Transverse colon (tissue), 4 donors: Measurements from ENCODE around the gene PPP1R1B. TPM values are rescaled to one million over a fixed set of nuclear protein-coding genes. Genes with fewer than 3 reads are reported as not detected.

Experiments
- DNase-seq: peaks from one replicate; pipeline ENCODE4 v3.0.0-alpha.2; 2019
- H3K27ac ChIP-seq, 4 donors: fragments of 200-600 bp; sonication (generic); 2 replicates each; pipeline ENCODE4 v1.5.1; 2016 to 2018; ENCODE audit warnings: inconsistent platforms in 4 of 4
- H3K27me3 ChIP-seq: fragments of 200-600 bp; sonication (generic); 2 replicates; pipeline ENCODE4 v1.5.1; 2017; ENCODE audit warnings: inconsistent platforms
- H3K36me3 ChIP-seq, 4 donors: fragments of 200-600 bp; sonication (generic); 2 replicates each; pipeline ENCODE4 v1.5.1; 2017 to 2019; ENCODE audit warnings: inconsistent platforms in 4 of 4
- H3K4me1 ChIP-seq, 4 donors: fragments of 200-600 bp; sonication (generic); 2 replicates each; pipeline ENCODE4 v1.5.1; 2017 to 2020; ENCODE audit warnings: inconsistent platforms in 4 of 4
- H3K4me3 ChIP-seq, 4 donors: fragments of 200-600 bp; sonication (generic); 1 replicate in 1 of 4; 2 replicates in 3 of 4; pipeline versions ENCODE4 v1.5.1 to v1.6.1; 2017 to 2019; ENCODE audit warnings: inconsistent platforms in 4 of 4
- H3K9me3 ChIP-seq, 2 donors: fragments of 200-600 bp; sonication (generic); 2 replicates each; pipeline ENCODE4 v1.5.1; 2017 to 2019; ENCODE audit warnings: inconsistent platforms in 2 of 2
- EP300 ChIP-seq: sonication (generic); formaldehyde crosslinking; IDR thresholded peaks from one replicate; pipeline ENCODE4 v1.6.1; 2017; ENCODE audit warnings: antibody characterized with exemption, low read depth
- POLR2A ChIP-seq: fragments of 450-650 bp; IDR thresholded peaks from one replicate; pipeline ENCODE4 v1.6.1; 2016; ENCODE audit warnings: antibody characterized with exemption, mild to moderate bottlenecking, moderate library complexity
- POLR2AphosphoS5 ChIP-seq, 3 donors: sonication (generic); formaldehyde crosslinking; IDR thresholded peaks; one replicate each; pipeline ENCODE4 v1.6.1; 2016; ENCODE audit warnings: antibody characterized with exemption in 3 of 3
- WGBS, 2 donors: methylation state at CpG; one replicate each; pipeline ENCODE4 v1.1.5; 2018; ENCODE audit warnings: low coverage in 1 of 2; 5-methylcytosine and 5-hydroxymethylcytosine counted together
- in situ Hi-C, 4 donors: fragments of 200-750 bp; cut with MboI; loops; one replicate each; pipeline versions ENCODE4 v1.15.0 to v1.15.1; 2017; ENCODE audit warnings: low sequenced_read_pairs in 3 of 4, low pct_ligation_motif_present in 1 of 4, low pct_unique_long_range_greater_than_20kb in 1 of 4
- intact Hi-C: fragments of 100-400 bp; cut with DNase I; formaldehyde crosslinking; loops from one replicate; pipeline ENCODE4 v1.15.1; 2023; ENCODE audit warnings: low total_unique reads
- total RNA-seq, 4 donors: library from RNA; depleted of rRNA; stranded (reverse); fragments of >200 nt; gene quantifications; one replicate each; pipeline ENCODE4 v1.1.0, GENCODE V29; 2016
- TF ChIP-seq, protein P1 (sequence below), 5 experiments: fragments of 200-600 bp in 3 of 5; fragments of 450-650 bp in 2 of 5; sonication (generic) in 3 of 5; IDR thresholded peaks; 1 replicate in 2 of 5; 2 replicates in 3 of 5; pipeline ENCODE4 v1.5.1; 2016 to 2017; ENCODE audit warnings: antibody characterized with exemption in 5 of 5, inconsistent platforms in 3 of 5, mild to moderate bottlenecking in 2 of 5, moderate library complexity in 1 of 5

Gene PPP1R1B
- total RNA-seq, 4 donors from 2014 or later = 125 to 509 (median 223) TPM

DNA sequence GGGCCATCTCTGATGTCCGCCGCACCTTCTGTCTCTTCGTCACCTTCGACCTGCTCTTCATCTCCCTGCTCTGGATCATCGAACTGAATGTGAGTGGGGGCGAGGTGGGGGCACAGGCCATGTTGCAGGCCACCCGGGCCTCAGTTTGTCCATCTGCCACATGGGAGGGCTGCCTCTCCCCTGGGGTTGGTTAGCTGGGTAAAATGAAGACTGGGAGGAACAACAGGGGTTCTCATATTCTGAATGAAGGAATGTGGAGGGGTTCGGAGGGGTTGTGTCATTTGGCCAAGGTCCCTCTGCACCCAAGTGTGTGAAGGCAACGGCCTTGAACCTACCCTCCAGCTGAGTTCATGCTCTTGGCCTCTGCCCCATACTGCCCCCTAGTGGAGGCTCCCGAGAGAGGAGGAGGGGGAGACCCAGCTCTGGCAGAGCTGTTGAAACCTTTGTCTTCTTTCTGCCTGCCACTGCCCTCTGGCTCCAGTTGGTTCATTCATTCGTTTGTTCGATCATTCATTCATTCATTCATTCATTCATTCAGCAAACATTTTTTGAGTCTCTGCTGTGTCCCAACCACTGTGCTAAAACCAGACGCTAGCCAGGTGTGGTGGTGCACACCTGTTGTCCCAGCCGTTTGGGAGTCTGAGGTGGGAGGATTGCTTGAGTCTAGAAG lies 27.0 kb downstream of the PPP1R1B start:
- intact Hi-C loops (loop anchor here (10.0 kb wide), 1 partner anchor 69 kb away; no protein-coding TSS in a partner anchor), in situ Hi-C loops (no loop called here)
- Histone ChIP-seq H3K4me3 (no peak overlapping the region), H3K9me3 (no peaks in the 10 kb centered on the region), H3K4me1 (peaks cover 12 to 38% (median 26%) of the 10 kb centered on the region in 4 donors), H3K27me3 (no peaks in the 10 kb centered on the region), H3K27ac (peak overlapping the region in 3 of 4 donors; percentile 71 to 84 (median 77)), H3K36me3 (peaks cover 0 to 11% (median 4%) of the 10 kb centered on the region in 4 donors)
- DNase-seq = peak; percentile 85
- 14 to 59% methylated on average over 2 to 14 of the region's 14 CpGs for WGBS, 2 donors
- TF ChIP-seq EP300 (no peak), POLR2AphosphoS5 (IDR thresholded peaks at IDR 0.05) (peak in 1 of 3 donors; percentile 9)
- TF ChIP-seq, protein P1, sequence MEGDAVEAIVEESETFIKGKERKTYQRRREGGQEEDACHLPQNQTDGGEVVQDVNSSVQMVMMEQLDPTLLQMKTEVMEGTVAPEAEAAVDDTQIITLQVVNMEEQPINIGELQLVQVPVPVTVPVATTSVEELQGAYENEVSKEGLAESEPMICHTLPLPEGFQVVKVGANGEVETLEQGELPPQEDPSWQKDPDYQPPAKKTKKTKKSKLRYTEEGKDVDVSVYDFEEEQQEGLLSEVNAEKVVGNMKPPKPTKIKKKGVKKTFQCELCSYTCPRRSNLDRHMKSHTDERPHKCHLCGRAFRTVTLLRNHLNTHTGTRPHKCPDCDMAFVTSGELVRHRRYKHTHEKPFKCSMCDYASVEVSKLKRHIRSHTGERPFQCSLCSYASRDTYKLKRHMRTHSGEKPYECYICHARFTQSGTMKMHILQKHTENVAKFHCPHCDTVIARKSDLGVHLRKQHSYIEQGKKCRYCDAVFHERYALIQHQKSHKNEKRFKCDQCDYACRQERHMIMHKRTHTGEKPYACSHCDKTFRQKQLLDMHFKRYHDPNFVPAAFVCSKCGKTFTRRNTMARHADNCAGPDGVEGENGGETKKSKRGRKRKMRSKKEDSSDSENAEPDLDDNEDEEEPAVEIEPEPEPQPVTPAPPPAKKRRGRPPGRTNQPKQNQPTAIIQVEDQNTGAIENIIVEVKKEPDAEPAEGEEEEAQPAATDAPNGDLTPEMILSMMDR (IDR thresholded peaks at IDR 0.05) = peak; percentile 69 to 88 (median 81)

DNA sequence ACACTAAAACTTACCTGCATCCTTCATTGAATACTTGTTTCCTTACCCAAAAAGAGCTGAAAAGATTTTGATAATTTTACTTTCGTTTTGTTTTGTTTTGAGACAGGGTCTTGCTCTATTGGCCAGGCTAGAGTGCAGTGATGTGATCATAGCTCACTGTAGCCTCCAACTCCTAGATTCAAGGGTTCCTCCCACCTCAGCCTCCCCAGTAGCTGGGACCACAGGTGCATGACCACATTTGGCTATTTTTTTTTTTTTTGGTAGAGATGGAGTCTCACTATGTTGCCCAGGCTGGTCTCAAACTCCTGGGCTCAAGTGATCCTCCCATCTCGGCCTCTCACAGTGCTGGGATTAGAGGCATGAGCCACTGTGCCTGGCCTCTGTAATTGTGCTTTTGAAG lies 28.4 kb downstream of the PPP1R1B start:
- H3K27me3 ChIP-seq = no peaks in the 10 kb centered on the region
- peaks cover 12 to 42% (median 26%) of the 10 kb centered on the region in 4 donors for H3K4me1 ChIP-seq
- WGBS, 2 donors = 83 to 88% methylated on average over 1 to 2 of the region's 2 CpGs
- no peak for DNase-seq
- intact Hi-C loops = loop anchor here (10.0 kb wide), 1 partner anchor 70 kb away; no protein-coding TSS in a partner anchor
- in situ Hi-C loops = no loop called here
- no peaks in the 10 kb centered on the region for H3K9me3 ChIP-seq
- peaks cover 0 to 15% (median 4%) of the 10 kb centered on the region in 4 donors for H3K36me3 ChIP-seq
- no peak overlapping the region for H3K27ac ChIP-seq
- TF ChIP-seq, protein P1 (IDR thresholded peaks at IDR 0.05) = no peak
- TF ChIP-seq POLR2AphosphoS5 (IDR thresholded peaks at IDR 0.05) (no peak), POLR2A (no peak), EP300 (no peak)
- no peak overlapping the region for H3K4me3 ChIP-seq

DNA sequence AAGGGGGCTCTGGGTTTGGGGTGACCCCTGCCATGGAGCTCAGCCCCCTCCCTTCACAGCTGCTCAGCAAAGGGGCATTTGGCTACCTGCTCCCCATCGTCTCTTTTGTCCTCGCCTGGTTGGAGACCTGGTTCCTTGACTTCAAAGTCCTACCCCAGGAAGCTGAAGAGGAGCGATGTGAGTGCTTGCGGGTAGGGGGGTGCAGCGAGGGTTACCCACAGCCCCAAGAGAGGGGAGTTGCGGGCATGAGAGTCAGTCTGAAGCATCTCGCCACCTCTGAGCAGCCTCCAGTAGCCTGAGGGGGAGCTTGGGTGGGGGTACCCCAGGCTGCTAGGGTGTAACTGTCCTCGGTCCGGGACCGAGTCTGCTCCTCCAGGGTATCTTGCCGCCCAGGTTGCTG lies 31.6 kb downstream of the PPP1R1B start:
- intact Hi-C loops = loop anchor here (10.0 kb wide), 1 partner anchor 74 kb away; no protein-coding TSS in a partner anchor
- H3K27ac ChIP-seq = peak overlapping the region in 1 of 4 donors; percentile 48
- peaks cover 0 to 18% (median 8%) of the 10 kb centered on the region in 4 donors for H3K36me3 ChIP-seq
- 91% methylated on average over 11 of the region's 11 CpGs; no CpG with 5 or more reads in 1 of the 2 donors for WGBS, 2 donors
- DNase-seq = no peak
- in situ Hi-C loops = no loop called here
- no peak overlapping the region for H3K4me3 ChIP-seq
- H3K4me1 ChIP-seq = peaks cover 17 to 32% (median 20%) of the 10 kb centered on the region in 4 donors
- H3K27me3 ChIP-seq = no peaks in the 10 kb centered on the region
- TF ChIP-seq POLR2A (no peak), POLR2AphosphoS5 (IDR thresholded peaks at IDR 0.05) (no peak), EP300 (no peak)
- TF ChIP-seq, protein P1 (IDR thresholded peaks at IDR 0.05) = no peak
- H3K9me3 ChIP-seq = no peaks in the 10 kb centered on the region

DNA sequence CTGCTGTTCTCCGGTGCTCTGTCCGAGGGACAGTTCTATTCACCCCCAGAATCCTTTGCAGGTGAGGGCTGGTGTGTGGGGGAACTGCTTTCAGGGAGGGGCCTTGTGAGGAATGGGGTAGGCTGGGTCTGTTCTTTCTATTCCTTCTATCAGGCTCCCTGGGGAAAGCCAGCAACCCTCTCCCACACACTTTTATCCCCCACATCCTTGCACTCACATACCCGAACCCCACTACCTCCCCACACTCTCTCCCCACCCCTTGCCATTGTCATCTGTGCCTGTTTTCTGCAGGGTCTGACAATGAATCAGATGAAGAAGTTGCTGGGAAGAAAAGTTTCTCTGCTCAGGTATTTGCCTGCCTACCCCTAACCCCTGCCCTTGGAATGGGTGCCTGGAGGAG lies 32.0 kb downstream of the PPP1R1B start:
- 92% methylated on average over 3 of the region's 3 CpGs; no CpG with 5 or more reads in 1 of the 2 donors for WGBS, 2 donors

More for the DNA sequence above, 32.0 kb downstream of the PPP1R1B start:
- Histone ChIP-seq H3K27me3 (no peaks in the 10 kb centered on the region), H3K4me3 (no peak overlapping the region), H3K4me1 (peaks cover 16 to 32% (median 22%) of the 10 kb centered on the region in 4 donors), H3K36me3 (peaks cover 0 to 18% (median 8%) of the 10 kb centered on the region in 4 donors), H3K27ac (peak overlapping the region; percentile 15 to 60 (median 37)), H3K9me3 (no peaks in the 10 kb centered on the region)
- no peak for DNase-seq
- in situ Hi-C loops = no loop called here
- intact Hi-C loops = loop anchor here (10.0 kb wide), 1 partner anchor 74 kb away; no protein-coding TSS in a partner anchor
- TF ChIP-seq POLR2A (no peak), POLR2AphosphoS5 (IDR thresholded peaks at IDR 0.05) (no peak), EP300 (no peak)
- TF ChIP-seq, protein P1 (IDR thresholded peaks at IDR 0.05) = no peak
